GM19023 (cell line): ENCODE results near the gene INPP4B.
A peak's percentile ranks its signal among the peaks of the same experiment; 100 is the strongest.

ENCODE experiments used
- ATAC-seq: cut with Tn5 transposase; IDR thresholded peaks from one replicate; pipeline ENCODE4 v1.9.1; 2021; ENCODE audit warnings: mild to moderate bottlenecking, moderate library complexity; ENCODE audit not compliant: unreplicated experiment

Gene INPP4B

GRCh38 chr4:142267101-142267500, 579.0 kb downstream of the INPP4B start:
- no peak for ATAC-seq

GRCh38 chr4:142265946-142266345, 580.2 kb downstream of the INPP4B start:
- ATAC-seq, result no peak

- no peak for ATAC-seq
Measured at GRCh38 chr4:142265536-142265935, 580.6 kb downstream of the INPP4B start.

- no peak for ATAC-seq
Measured at GRCh38 chr4:142264961-142265360, 581.1 kb downstream of the INPP4B start.

GRCh38 chr4:142262956-142263355, 583.1 kb downstream of the INPP4B start:
- no peak for ATAC-seq

- ATAC-seq, result no peak
Measured at GRCh38 chr4:142248946-142249345, 597.2 kb downstream of the INPP4B start.

- no peak for ATAC-seq
Measured at GRCh38 chr4:142243255-142243654, 602.8 kb downstream of the INPP4B start.

GRCh38 chr4:142242156-142242555, 603.9 kb downstream of the INPP4B start:
- no peak for ATAC-seq

GRCh38 chr4:142238589-142238988, 607.5 kb downstream of the INPP4B start:
- no peak for ATAC-seq

GRCh38 chr4:142236268-142236667, 609.8 kb downstream of the INPP4B start:
- ATAC-seq, result no peak

GRCh38 chr4:142231787-142232186, 614.3 kb downstream of the INPP4B start:
- no peak for ATAC-seq

- no peak for ATAC-seq
Measured at GRCh38 chr4:142230991-142231390, 615.1 kb downstream of the INPP4B start.

GRCh38 chr4:142226014-142226413, 620.1 kb downstream of the INPP4B start:
- ATAC-seq, result no peak

GRCh38 chr4:142222127-142222526, 624.0 kb downstream of the INPP4B start:
- no peak for ATAC-seq

- ATAC-seq, result no peak
Measured at GRCh38 chr4:142218726-142219125, 627.4 kb downstream of the INPP4B start.

- ATAC-seq, result no peak
Measured at GRCh38 chr4:142211444-142211843, 634.7 kb downstream of the INPP4B start.

- ATAC-seq, result no peak
Measured at GRCh38 chr4:142203505-142203904, 642.6 kb downstream of the INPP4B start.

GRCh38 chr4:142202404-142203332, 643.4 kb downstream of the INPP4B start:
- peak; percentile 92 for ATAC-seq

GRCh38 chr4:142201041-142201440, 645.1 kb downstream of the INPP4B start:
- no peak for ATAC-seq

- no peak for ATAC-seq
Measured at GRCh38 chr4:142194905-142195304, 651.2 kb downstream of the INPP4B start.

GRCh38 chr4:142191901-142192300, 654.2 kb downstream of the INPP4B start:
- no peak for ATAC-seq

GRCh38 chr4:142181021-142181420, 665.1 kb downstream of the INPP4B start:
- no peak for ATAC-seq

- no peak for ATAC-seq
Measured at GRCh38 chr4:142169216-142169615, 676.9 kb downstream of the INPP4B start.
